MM.1S (cell line): ENCODE measurements around the gene SCAMP4.

Experiments
- DNase-seq: peaks from one replicate; pipeline ENCODE4 v3.0.0-alpha.2; 2015
- H2AFZ ChIP-seq: fragments of 300-600 bp; sonication (generic); 2 replicates; pipeline ENCODE4 v1.6.0; 2016; ENCODE audit warnings: antibody characterized with exemption, low read length
- H3F3A ChIP-seq: fragments of 300-600 bp; sonication (generic); 2 replicates; pipeline ENCODE4 v1.6.1; 2016; ENCODE audit warnings: mild to moderate bottlenecking, antibody characterized with exemption, low read length, moderate library complexity, mixed read lengths; ENCODE audit not compliant: insufficient read depth
- H3K27ac ChIP-seq: fragments of 300-600 bp; sonication (generic); 2 replicates; pipeline ENCODE4 v1.5.1; 2016; ENCODE audit warnings: mild to moderate bottlenecking, low read length
- H3K27me3 ChIP-seq: fragments of 300-600 bp; sonication (generic); replicated peaks from 2 replicates; pipeline ENCODE4 v1.6.0; 2016; ENCODE audit warnings: low read length; ENCODE audit not compliant: insufficient read depth
- H3K36me3 ChIP-seq: fragments of 300-600 bp; sonication (generic); replicated peaks from 2 replicates; pipeline ENCODE4 v1.6.1; 2016; ENCODE audit warnings: mild to moderate bottlenecking, low read length, mixed read lengths; ENCODE audit not compliant: insufficient read depth
- H3K4me1 ChIP-seq: fragments of 300-600 bp; sonication (generic); 2 replicates; pipeline ENCODE4 v1.6.1; 2016; ENCODE audit warnings: low read length, mixed read lengths
- H3K4me2 ChIP-seq: fragments of 300-600 bp; sonication (generic); 2 replicates; pipeline ENCODE4 v1.6.0; 2016; ENCODE audit warnings: low read depth, low read length
- H3K4me3 ChIP-seq: fragments of 300-600 bp; sonication (generic); 2 replicates; pipeline ENCODE4 v1.5.1; 2016; ENCODE audit warnings: low read length, mixed read lengths
- H3K79me2 ChIP-seq: fragments of 300-600 bp; sonication (generic); 2 replicates; pipeline ENCODE4 v1.6.1; 2016; ENCODE audit warnings: mixed run types, low read length, mixed read lengths
- H3K9ac ChIP-seq: fragments of 300-600 bp; sonication (generic); 2 replicates; pipeline ENCODE4 v1.6.1; 2016; ENCODE audit warnings: low read length, mixed read lengths
- H3K9me2 ChIP-seq: fragments of 300-600 bp; sonication (generic); replicated peaks from 2 replicates; pipeline ENCODE4 v1.6.1; 2016; ENCODE audit warnings: mild to moderate bottlenecking, low read length, mixed read lengths; ENCODE audit not compliant: insufficient read depth
- H3K9me3 ChIP-seq: fragments of 300-600 bp; sonication (generic); replicated peaks from 2 replicates; pipeline ENCODE4 v1.6.1; 2016; ENCODE audit warnings: mild to moderate bottlenecking, low read length, mixed read lengths; ENCODE audit not compliant: insufficient read depth
- H4K20me1 ChIP-seq: fragments of 300-600 bp; sonication (generic); 2 replicates; pipeline ENCODE4 v1.6.1; 2016; ENCODE audit warnings: mild to moderate bottlenecking, low read length, moderate library complexity, mixed read lengths; ENCODE audit not compliant: insufficient read depth
- EZH2 ChIP-seq: fragments of 300-600 bp; sonication (generic); optimal IDR thresholded peaks from 2 replicates; pipeline ENCODE3; 2017; ENCODE audit warnings: low read depth, mild to moderate bottlenecking, antibody characterized with exemption, low read length, mixed read lengths
- EZH2phosphoT487 ChIP-seq: fragments of 300-600 bp; sonication (generic); IDR thresholded peaks from 2 replicates; pipeline ENCODE4 v1.6.1; 2018; ENCODE audit warnings: antibody characterized with exemption, low read length
- TF ChIP-seq, protein P1 (sequence below): fragments of 300-600 bp; sonication (generic); IDR thresholded peaks from 2 replicates; pipeline ENCODE4 v1.5.1; 2016; ENCODE audit warnings: antibody characterized with exemption, low read length, mixed read lengths

SCAMP4 gene

GRCh38 chr19:1936916-1937610, 31.9 kb downstream of the SCAMP4 start:
- Histone ChIP-seq H3K9me2 (no peaks in the 10 kb centered on the region), H3K4me1 (0 out of 2 replicates have a peak, but pooled peaks cover 5% of the 10 kb centered on the region), H3K27me3 (no peaks in the 10 kb centered on the region), H3K27ac (no peak overlapping the region), H3K9ac (no peak overlapping the region), H3K79me2 (peaks cover 12% of the 10 kb centered on the region), H3K4me2 (no peak overlapping the region), H3K36me3 (no peaks in the 10 kb centered on the region), H3F3A (peaks cover 16% of the 10 kb centered on the region; the same call in 1 of the 2 replicates), H3K4me3 (no peak overlapping the region), H2AFZ (no peak overlapping the region), H3K9me3 (no peaks in the 10 kb centered on the region), H4K20me1 (no peaks in the 10 kb centered on the region)
- TF ChIP-seq EZH2: no peak
- TF ChIP-seq EZH2phosphoT487: no peak
- TF ChIP-seq, protein P1, sequence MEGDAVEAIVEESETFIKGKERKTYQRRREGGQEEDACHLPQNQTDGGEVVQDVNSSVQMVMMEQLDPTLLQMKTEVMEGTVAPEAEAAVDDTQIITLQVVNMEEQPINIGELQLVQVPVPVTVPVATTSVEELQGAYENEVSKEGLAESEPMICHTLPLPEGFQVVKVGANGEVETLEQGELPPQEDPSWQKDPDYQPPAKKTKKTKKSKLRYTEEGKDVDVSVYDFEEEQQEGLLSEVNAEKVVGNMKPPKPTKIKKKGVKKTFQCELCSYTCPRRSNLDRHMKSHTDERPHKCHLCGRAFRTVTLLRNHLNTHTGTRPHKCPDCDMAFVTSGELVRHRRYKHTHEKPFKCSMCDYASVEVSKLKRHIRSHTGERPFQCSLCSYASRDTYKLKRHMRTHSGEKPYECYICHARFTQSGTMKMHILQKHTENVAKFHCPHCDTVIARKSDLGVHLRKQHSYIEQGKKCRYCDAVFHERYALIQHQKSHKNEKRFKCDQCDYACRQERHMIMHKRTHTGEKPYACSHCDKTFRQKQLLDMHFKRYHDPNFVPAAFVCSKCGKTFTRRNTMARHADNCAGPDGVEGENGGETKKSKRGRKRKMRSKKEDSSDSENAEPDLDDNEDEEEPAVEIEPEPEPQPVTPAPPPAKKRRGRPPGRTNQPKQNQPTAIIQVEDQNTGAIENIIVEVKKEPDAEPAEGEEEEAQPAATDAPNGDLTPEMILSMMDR: no peak
- DNase-seq: no peak

DNA sequence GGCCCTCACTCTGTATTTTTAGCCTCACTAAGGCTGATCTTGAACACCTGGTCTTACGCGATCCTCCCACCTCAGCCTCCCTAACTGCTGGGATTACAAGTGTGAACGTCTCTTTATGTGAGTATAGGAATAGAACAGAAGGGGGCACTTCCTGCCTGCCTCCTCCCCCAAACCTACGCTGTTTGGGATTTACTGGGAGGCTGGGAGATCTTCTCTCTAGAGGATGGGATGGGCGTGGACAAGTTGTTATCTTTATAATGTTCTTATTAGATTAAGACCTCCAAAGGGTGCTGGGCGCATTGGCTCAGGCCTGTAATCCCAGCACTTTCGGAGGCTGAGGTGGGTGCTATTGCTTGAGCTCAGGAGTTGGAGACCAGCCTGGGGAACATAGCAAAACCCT, 32.9 kb downstream of the SCAMP4 start:
- Histone ChIP-seq H3K79me2 (peaks cover 22% of the 10 kb centered on the region), H4K20me1 (peaks cover 4% of the 10 kb centered on the region), H3F3A (peaks cover 26% of the 10 kb centered on the region), H3K4me1 (peaks cover 9% of the 10 kb centered on the region), H3K36me3 (no peaks in the 10 kb centered on the region), H3K27me3 (no peaks in the 10 kb centered on the region), H3K4me2 (no peak overlapping the region), H3K9me2 (no peaks in the 10 kb centered on the region), H3K27ac (no peak overlapping the region), H3K9ac (no peak overlapping the region), H2AFZ (no peak overlapping the region), H3K9me3 (no peaks in the 10 kb centered on the region), H3K4me3 (no peak overlapping the region)
- DNase-seq: no peak
- TF ChIP-seq, protein P1: no peak
- no peak for TF ChIP-seq EZH2

DNA sequence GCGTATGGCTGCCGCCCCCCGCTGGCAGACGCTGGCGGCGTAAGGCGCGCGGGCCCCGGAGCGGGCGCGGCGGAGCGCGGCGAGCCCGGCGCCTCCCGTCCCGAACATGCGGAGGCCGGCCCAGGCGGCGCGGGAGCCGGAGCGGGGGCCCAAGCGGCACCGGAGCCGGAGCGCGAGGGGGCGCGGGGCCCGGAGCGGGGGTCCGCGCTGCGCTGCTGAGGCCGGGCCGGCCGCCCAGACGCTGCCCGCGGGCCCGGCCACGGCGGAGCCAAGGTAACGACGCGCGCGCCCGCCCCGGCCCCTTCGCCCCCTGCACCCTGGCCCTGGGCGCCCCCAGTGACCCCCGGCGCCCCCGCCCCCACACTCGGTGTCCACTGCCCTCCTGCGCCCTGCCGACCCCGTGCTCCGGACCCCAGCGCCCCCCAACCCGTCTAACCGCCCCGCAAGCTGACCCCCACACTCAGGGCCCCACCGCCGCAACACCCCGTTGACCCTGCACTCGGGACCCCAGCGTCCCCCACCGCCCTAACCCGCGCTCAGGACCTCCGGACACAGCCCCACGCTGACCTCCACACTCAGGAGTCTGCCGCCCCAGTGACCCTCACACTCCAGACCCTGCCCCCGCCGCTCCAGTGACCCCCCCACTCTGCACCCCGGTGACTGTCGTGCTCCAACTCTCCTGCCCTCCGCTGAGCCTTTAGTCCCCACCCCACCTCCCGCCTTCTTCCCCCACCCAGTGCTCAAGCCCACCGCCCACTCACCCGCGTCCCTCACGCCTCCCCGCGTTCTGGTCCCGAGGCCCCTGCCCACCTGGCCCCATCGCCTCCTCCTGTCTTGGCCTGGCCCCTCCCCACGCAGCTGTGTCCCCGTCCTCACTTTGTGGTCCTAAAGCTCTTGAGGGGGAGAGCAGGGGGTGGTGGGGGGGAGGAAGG, 36.2 kb downstream of the SCAMP4 start, which contains the start of gene CSNK1G2:
Gene CSNK1G2, plus strand, starts transcription at position 27 of the 932 bp plus-strand sequence. CDS start 28,601 bp downstream, outside the sequence.
- Histone ChIP-seq H3F3A (peaks cover 28% of the 10 kb centered on the region), H3K4me2 (peak within 1 kb of the TSS; percentile 99), H3K27me3 (no peaks in the 10 kb centered on the region), H3K9me3 (no peaks in the 10 kb centered on the region), H4K20me1 (peaks cover 27% of the 10 kb centered on the region), H3K9me2 (no peaks in the 10 kb centered on the region), H3K79me2 (peaks cover 52% of the 10 kb centered on the region), H2AFZ (peak within 1 kb of the TSS; percentile 74), H3K9ac (peak within 1 kb of the TSS; percentile 76), H3K4me1 (peaks cover 17% of the 10 kb centered on the region), H3K4me3 (peak within 1 kb of the TSS; percentile 76), H3K27ac (peak within 1 kb of the TSS; percentile 77), H3K36me3 (no peaks in the 10 kb centered on the region)
- peak; percentile 15 for DNase-seq
- no peak for TF ChIP-seq EZH2
- TF ChIP-seq, protein P1: no peak
- TF ChIP-seq EZH2phosphoT487: no peak
